HCT116 (cell line): ENCODE data around the gene WASL. TPM values are rescaled to one million over a fixed set of nuclear protein-coding genes. Genes with fewer than 3 reads are reported as not detected.

Experiments used
- ATAC-seq: fragments of 200-7000 bp; cut with Tn5 transposase; 2 replicates; pipeline ENCODE4 v1.9.1; 2020; ENCODE audit warnings: mild to moderate bottlenecking, moderate library complexity
- BruUV-seq: library from RNA; stranded (reverse); fragments of 400-500 nt; replicated peaks from 2 replicates; lab custom pipeline; 2021; lab: Mats Ljungman, UMichigan
- CTCF ChIA-PET: fragments of 300-600 bp; sonication (Branson Sonifier 250); formaldehyde crosslinking; loops from one replicate; lab custom pipeline; 2021; ENCODE audit warnings: antibody characterized with exemption; lab: Charles Lee
- POLR2A ChIA-PET: fragments of 300-600, 350-600 bp; sonication (Branson Sonifier 250); formaldehyde crosslinking; loops from one replicate; lab custom pipeline; 2021; ENCODE audit warnings: antibody characterized with exemption; lab: Charles Lee
- RAD21 ChIA-PET, 2 experiments: fragments of 300-600 bp; sonication (Branson Sonifier 250); formaldehyde crosslinking; loops; one replicate each; lab custom pipeline; 2023; ENCODE audit warnings: low total read pairs in 2 of 2; ENCODE audit not compliant: uncharacterized antibody in 2 of 2, unreplicated experiment in 2 of 2, low non-redundant PET in 1 of 2; lab: Charles Lee
- DNase-seq: peaks from one replicate; pipeline ENCODE4 v3.0.0-alpha.2; 2010; ENCODE audit warnings: low read depth, low spot score
- H2AFZ ChIP-seq: fragments of 200-600 bp; shearing (Covaris generic), sonication (generic); 2 replicates; pipeline ENCODE4 v1.6.1; 2017; ENCODE audit warnings: low read depth, mixed run types, mixed read lengths, antibody characterized with exemption, low read length; ENCODE audit not compliant: poor library complexity, severe bottlenecking
- H3K27ac ChIP-seq: 2 replicates; pipeline ENCODE4 v1.5.1; 2012; ENCODE audit warnings: low read depth, low read length
- H3K27me3 ChIP-seq: fragments of 200-600 bp; sonication (generic); 2 replicates; pipeline ENCODE4 v1.6.1; 2016; ENCODE audit warnings: mixed run types, low read length, mixed read lengths; ENCODE audit not compliant: insufficient read depth
- H3K36me3 ChIP-seq, 2 experiments: fragments of 200-500 bp in 1 of 2; fragments of 200-600 bp in 1 of 2; sonication (Bioruptor generic) in 1 of 2; sonication (generic) in 1 of 2; 2 replicates each; pipeline versions ENCODE4 v1.5.1 to v1.6.1; 2014 to 2016; ENCODE audit warnings: low read length in 2 of 2, inconsistent platforms in 1 of 2, mixed read lengths in 1 of 2, mixed run types in 1 of 2; ENCODE audit not compliant: insufficient read depth in 2 of 2, control insufficient read depth in 1 of 2
- H3K4me1 ChIP-seq, 2 experiments: fragments of 200-600 bp in 1 of 2; sonication (generic) in 1 of 2; 2 replicates each; pipeline versions ENCODE4 v1.5.1 to v1.6.1; 2012 to 2017; ENCODE audit warnings: low read length in 2 of 2, inconsistent platforms in 1 of 2, mild to moderate bottlenecking in 1 of 2, mixed read lengths in 1 of 2, mixed run types in 1 of 2, moderate library complexity in 1 of 2; ENCODE audit not compliant: insufficient read depth in 2 of 2, control insufficient read depth in 1 of 2
- H3K4me2 ChIP-seq: fragments of 200-600 bp; sonication (generic); 2 replicates; pipeline ENCODE4 v1.6.1; 2017; ENCODE audit warnings: mixed run types, low read length, mixed read lengths
- H3K4me3 ChIP-seq, 2 experiments: fragments of 200-600 bp in 1 of 2; sonication (generic) in 1 of 2; replicated peaks in 1 of 2; 2 replicates each; pipeline ENCODE4 v1.5.1; 2011 to 2016; ENCODE audit warnings: low read length in 2 of 2, control low read depth in 1 of 2, low read depth in 1 of 2, mild to moderate bottlenecking in 1 of 2, mixed read lengths in 1 of 2, mixed run types in 1 of 2
- H3K79me2 ChIP-seq: fragments of 200-600 bp; sonication (generic); 2 replicates; pipeline ENCODE4 v1.6.1; 2017; ENCODE audit warnings: mild to moderate bottlenecking, mixed run types, low read length, moderate library complexity, mixed read lengths; ENCODE audit not compliant: insufficient read depth
- H3K9ac ChIP-seq: fragments of 200-600 bp; sonication (generic); 2 replicates; pipeline ENCODE4 v1.6.1; 2016; ENCODE audit warnings: low read length, mixed read lengths
- H3K9me2 ChIP-seq: fragments of 200-600 bp; sonication (generic), shearing (Covaris generic); 2 replicates; pipeline ENCODE4 v1.6.1; 2017; ENCODE audit warnings: mixed run types, mild to moderate bottlenecking, moderate library complexity; ENCODE audit not compliant: insufficient read depth
- H3K9me3 ChIP-seq, 2 experiments: fragments of 200-500 bp in 1 of 2; fragments of 200-600 bp in 1 of 2; sonication (Bioruptor generic) in 1 of 2; sonication (generic) in 1 of 2; 2 replicates each; pipeline ENCODE4 v1.6.1; 2014 to 2017; ENCODE audit warnings: low read length in 2 of 2, mixed read lengths in 2 of 2, inconsistent platforms in 1 of 2, low read depth in 1 of 2, mild to moderate bottlenecking in 1 of 2, mixed run types in 1 of 2, moderate library complexity in 1 of 2; ENCODE audit not compliant: control insufficient read depth in 1 of 2, insufficient read depth in 1 of 2
- H4K20me1 ChIP-seq: fragments of 200-600 bp; sonication (generic), shearing (Covaris generic); 2 replicates; pipeline ENCODE4 v1.6.1; 2017; ENCODE audit warnings: mixed run types, mild to moderate bottlenecking, moderate library complexity; ENCODE audit not compliant: insufficient read depth
- CBX3 ChIP-seq: IDR thresholded peaks from 2 replicates; pipeline ENCODE4 v1.6.1; 2012; ENCODE audit warnings: low read depth
- CEBPB ChIP-seq: IDR thresholded peaks from 2 replicates; pipeline ENCODE4 v1.6.1; 2012; ENCODE audit warnings: low read depth
- EGR1 ChIP-seq: IDR thresholded peaks from 2 replicates; pipeline ENCODE4 v1.6.1; 2012; ENCODE audit warnings: low read depth
- ELF1 ChIP-seq: IDR thresholded peaks from 2 replicates; pipeline ENCODE4 v1.6.1; 2012; ENCODE audit warnings: low read depth, borderline replicate concordance
- EZH2phosphoT487 ChIP-seq: fragments of 200-600 bp; IDR thresholded peaks from 2 replicates; pipeline ENCODE4 v1.6.1; 2018; ENCODE audit warnings: antibody characterized with exemption, borderline replicate concordance
- FOSL1 ChIP-seq: IDR thresholded peaks from 2 replicates; pipeline ENCODE4 v1.6.1; 2012; ENCODE audit warnings: low read depth
- JUND ChIP-seq: IDR thresholded peaks from 2 replicates; pipeline ENCODE4 v1.6.1; 2012
- POLR2AphosphoS5 ChIP-seq: IDR thresholded peaks from 2 replicates; pipeline ENCODE4 v1.6.1; 2011; ENCODE audit warnings: mild to moderate bottlenecking, low read depth, low read length, moderate library complexity
- RAD21 ChIP-seq: IDR thresholded peaks from 2 replicates; pipeline ENCODE4 v1.6.1; 2012; ENCODE audit warnings: low read depth, mild to moderate bottlenecking
- SIN3A ChIP-seq: IDR thresholded peaks from 2 replicates; pipeline ENCODE4 v1.6.1; 2012; ENCODE audit warnings: low read depth
- SRF ChIP-seq: IDR thresholded peaks from 2 replicates; pipeline ENCODE4 v1.6.1; 2012; ENCODE audit warnings: low read depth
- TCF7L2 ChIP-seq: IDR thresholded peaks from 2 replicates; pipeline ENCODE4 v1.7.0; 2011; ENCODE audit warnings: borderline replicate concordance, inconsistent platforms; ENCODE audit not compliant: insufficient read depth, insufficient read length; ENCODE audit errors: extremely low read depth
- YY1 ChIP-seq: IDR thresholded peaks from 2 replicates; pipeline ENCODE4 v1.6.1; 2011; ENCODE audit warnings: low read length, low read depth, moderate library complexity, mild to moderate bottlenecking; ENCODE audit not compliant: insufficient replicate concordance; ENCODE audit errors: extremely low read depth
- ZFX ChIP-seq: fragments of 450-650 bp; IDR thresholded peaks from 2 replicates; pipeline ENCODE4 v1.6.1; 2017
- ZNF274 ChIP-seq: fragments of 200-500 bp; sonication (Bioruptor generic); IDR thresholded peaks from 2 replicates; pipeline ENCODE4 v1.6.1; 2014; ENCODE audit warnings: mild to moderate bottlenecking, low read depth, low read length, inconsistent platforms
- intact Hi-C: fragments of 100-400 bp; cut with micrococcal nuclease; formaldehyde crosslinking; loops from 2 replicates; pipeline ENCODE4 v1.10.0; 2022
- total RNA-seq: library from RNA; stranded (reverse); gene quantifications from one replicate; pipeline ENCODE4 v1.2.1, GENCODE V29; 2021; ENCODE audit not compliant: unreplicated experiment
- TF ChIP-seq, protein P1 (sequence below), 3 experiments: fragments of 200-600 bp in 1 of 3; sonication (generic) in 1 of 3; IDR thresholded peaks in 2 of 3; conservative IDR thresholded peaks in 1 of 3; 2 replicates each; pipeline ENCODE4 v1.5.1; 2012 to 2017; ENCODE audit warnings: low read depth in 2 of 3, low read length in 2 of 3, antibody characterized with exemption in 1 of 3, borderline replicate concordance in 1 of 3, control low read depth in 1 of 3, mild to moderate bottlenecking in 1 of 3, mixed read lengths in 1 of 3, mixed run types in 1 of 3, moderate library complexity in 1 of 3; ENCODE audit not compliant: insufficient read depth in 1 of 3
- TF ChIP-seq, protein P2 (sequence below): IDR thresholded peaks from 2 replicates; pipeline ENCODE4 v1.6.1; 2012
- TF ChIP-seq, protein P3 (sequence below): IDR thresholded peaks from 2 replicates; pipeline ENCODE4 v1.6.1; 2011; ENCODE audit warnings: mild to moderate bottlenecking, low read length, moderate library complexity; ENCODE audit not compliant: insufficient replicate concordance; ENCODE audit errors: extremely low read depth
- TF ChIP-seq, protein P4 (sequence below): IDR thresholded peaks from 2 replicates; pipeline ENCODE4 v1.6.1; 2012

The WASL gene
- total RNA-seq, 1 experiment from 2014 or later = 26.2 TPM

DNA sequence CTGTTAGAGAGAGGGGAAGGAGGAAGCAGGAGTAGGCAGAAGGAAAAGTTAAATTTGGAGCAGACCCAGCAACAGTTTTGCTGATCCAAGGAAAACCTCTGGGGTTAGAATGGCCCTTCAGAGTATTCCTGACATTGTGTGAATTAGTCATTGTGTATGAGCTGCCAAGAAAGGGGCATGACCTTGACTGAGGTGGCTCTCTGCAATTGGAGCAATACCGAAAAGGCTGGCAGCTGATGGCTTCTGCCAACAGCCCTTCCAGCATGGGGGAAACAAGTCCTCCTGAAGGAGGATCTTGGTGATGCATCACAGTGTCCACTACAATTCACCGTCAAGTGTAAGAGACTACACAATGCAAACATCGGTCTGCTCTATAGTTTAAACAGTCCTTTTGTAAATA, 20.6 kb upstream of the WASL start (continued):
- peak; percentile 49; the same call in 1 of the 2 replicates for TF ChIP-seq CBX3
- TF ChIP-seq ELF1 = no peak
- peak; percentile 20; the same call in 1 of the 2 replicates for TF ChIP-seq POLR2AphosphoS5
- TF ChIP-seq JUND = peak; percentile 35; the same call in 1 of the 2 replicates
- TF ChIP-seq SIN3A = no peak
- TF ChIP-seq, protein P1, sequence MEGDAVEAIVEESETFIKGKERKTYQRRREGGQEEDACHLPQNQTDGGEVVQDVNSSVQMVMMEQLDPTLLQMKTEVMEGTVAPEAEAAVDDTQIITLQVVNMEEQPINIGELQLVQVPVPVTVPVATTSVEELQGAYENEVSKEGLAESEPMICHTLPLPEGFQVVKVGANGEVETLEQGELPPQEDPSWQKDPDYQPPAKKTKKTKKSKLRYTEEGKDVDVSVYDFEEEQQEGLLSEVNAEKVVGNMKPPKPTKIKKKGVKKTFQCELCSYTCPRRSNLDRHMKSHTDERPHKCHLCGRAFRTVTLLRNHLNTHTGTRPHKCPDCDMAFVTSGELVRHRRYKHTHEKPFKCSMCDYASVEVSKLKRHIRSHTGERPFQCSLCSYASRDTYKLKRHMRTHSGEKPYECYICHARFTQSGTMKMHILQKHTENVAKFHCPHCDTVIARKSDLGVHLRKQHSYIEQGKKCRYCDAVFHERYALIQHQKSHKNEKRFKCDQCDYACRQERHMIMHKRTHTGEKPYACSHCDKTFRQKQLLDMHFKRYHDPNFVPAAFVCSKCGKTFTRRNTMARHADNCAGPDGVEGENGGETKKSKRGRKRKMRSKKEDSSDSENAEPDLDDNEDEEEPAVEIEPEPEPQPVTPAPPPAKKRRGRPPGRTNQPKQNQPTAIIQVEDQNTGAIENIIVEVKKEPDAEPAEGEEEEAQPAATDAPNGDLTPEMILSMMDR (IDR thresholded peaks at IDR 0.05 in 2 of 3, conservative IDR thresholded peaks at IDR 0.05 in 1 of 3; ENCODE audit: borderline replicate concordance in 1 of 3, insufficient read depth in 1 of 3, low read depth in 2 of 3, low read length in 2 of 3) = no peak
- no peak for TF ChIP-seq ZFX
- peak; percentile 53 for TF ChIP-seq FOSL1
- TF ChIP-seq TCF7L2 = no peak
- no peak for TF ChIP-seq EGR1

DNA sequence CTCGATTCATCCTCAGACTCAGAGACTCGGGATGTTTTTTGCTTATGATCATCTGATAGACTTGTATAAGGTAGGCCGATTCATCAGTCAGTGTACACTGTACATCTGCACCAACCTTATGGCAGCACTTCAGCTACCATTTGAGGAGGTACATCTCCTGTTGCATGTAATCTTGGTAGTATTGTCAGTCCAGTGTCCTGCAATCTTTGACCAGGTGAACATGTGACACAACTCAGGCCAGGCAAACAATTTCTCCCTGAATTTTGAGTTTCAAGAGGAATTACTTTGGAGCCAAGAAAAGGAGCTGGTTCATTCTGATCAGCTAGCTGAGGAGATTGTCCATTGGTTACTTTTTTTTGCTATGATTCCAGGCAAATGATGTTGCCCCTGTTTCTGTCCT, 19.7 kb upstream of the WASL start:
- CTCF ChIA-PET = no interaction called here
- Histone ChIP-seq H3K4me3 (no peak overlapping the region), H3K27ac (no peak overlapping the region), H3K4me2 (no peak overlapping the region), H3K36me3 (no peaks in the 10 kb centered on the region), H3K27me3 (no peaks in the 10 kb centered on the region), H3K9ac (no peak overlapping the region), H2AFZ (peak overlapping the region; percentile 75), H4K20me1 (no peaks in the 10 kb centered on the region), H3K9me3 (no peaks in the 10 kb centered on the region), H3K79me2 (no peaks in the 10 kb centered on the region), H3K9me2 (no peaks in the 10 kb centered on the region), H3K4me1 (peaks cover 0 to 10% of the 10 kb centered on the region in 2 experiments; a peak in 2 of 4 replicates)
- RAD21 ChIA-PET = interaction anchor here in 1 of 2 experiments (1.3 kb wide), 1 partner anchor 20 kb away, joined by 5 read pairs; the partner anchor contains the start of gene WASL
- intact Hi-C loops = no loop called here
- POLR2A ChIA-PET = interaction anchor here (2.0 kb wide), 1 partner anchor 19 kb away, joined by 8 read pairs; the partner anchor contains the start of gene WASL
- no TSS peak for BruUV-seq
- ATAC-seq (no peak), DNase-seq (no peak)
- no peak for TF ChIP-seq CBX3
- TF ChIP-seq, protein P2, sequence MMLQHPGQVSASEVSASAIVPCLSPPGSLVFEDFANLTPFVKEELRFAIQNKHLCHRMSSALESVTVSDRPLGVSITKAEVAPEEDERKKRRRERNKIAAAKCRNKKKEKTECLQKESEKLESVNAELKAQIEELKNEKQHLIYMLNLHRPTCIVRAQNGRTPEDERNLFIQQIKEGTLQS = no peak
- TF ChIP-seq CEBPB = no peak
- TF ChIP-seq TCF7L2 = no peak
- no peak for TF ChIP-seq YY1
- TF ChIP-seq JUND = no peak
- no peak for TF ChIP-seq EZH2phosphoT487
- TF ChIP-seq RAD21 = no peak
- TF ChIP-seq, protein P1 (IDR thresholded peaks at IDR 0.05 in 2 of 3, conservative IDR thresholded peaks at IDR 0.05 in 1 of 3; ENCODE audit: borderline replicate concordance in 1 of 3, insufficient read depth in 1 of 3, low read depth in 2 of 3, low read length in 2 of 3) = no peak
- no peak for TF ChIP-seq ELF1
- no peak for TF ChIP-seq FOSL1
- no peak for TF ChIP-seq ZNF274
- TF ChIP-seq SRF = no peak
- no peak for TF ChIP-seq ZFX
- TF ChIP-seq, protein P3, sequence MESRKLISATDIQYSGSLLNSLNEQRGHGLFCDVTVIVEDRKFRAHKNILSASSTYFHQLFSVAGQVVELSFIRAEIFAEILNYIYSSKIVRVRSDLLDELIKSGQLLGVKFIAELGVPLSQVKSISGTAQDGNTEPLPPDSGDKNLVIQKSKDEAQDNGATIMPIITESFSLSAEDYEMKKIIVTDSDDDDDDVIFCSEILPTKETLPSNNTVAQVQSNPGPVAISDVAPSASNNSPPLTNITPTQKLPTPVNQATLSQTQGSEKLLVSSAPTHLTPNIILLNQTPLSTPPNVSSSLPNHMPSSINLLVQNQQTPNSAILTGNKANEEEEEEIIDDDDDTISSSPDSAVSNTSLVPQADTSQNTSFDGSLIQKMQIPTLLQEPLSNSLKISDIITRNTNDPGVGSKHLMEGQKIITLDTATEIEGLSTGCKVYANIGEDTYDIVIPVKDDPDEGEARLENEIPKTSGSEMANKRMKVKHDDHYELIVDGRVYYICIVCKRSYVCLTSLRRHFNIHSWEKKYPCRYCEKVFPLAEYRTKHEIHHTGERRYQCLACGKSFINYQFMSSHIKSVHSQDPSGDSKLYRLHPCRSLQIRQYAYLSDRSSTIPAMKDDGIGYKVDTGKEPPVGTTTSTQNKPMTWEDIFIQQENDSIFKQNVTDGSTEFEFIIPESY = no peak
- TF ChIP-seq, protein P4, sequence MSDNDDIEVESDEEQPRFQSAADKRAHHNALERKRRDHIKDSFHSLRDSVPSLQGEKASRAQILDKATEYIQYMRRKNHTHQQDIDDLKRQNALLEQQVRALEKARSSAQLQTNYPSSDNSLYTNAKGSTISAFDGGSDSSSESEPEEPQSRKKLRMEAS = no peak
